HG03097 (cell line): Measurements from ENCODE around the gene YIF1A.
"Not testable (repeated sequence)": the region's sequence is repeated elsewhere in the genome, so short reads cannot be mapped to it uniquely, and the experiment has no call there.

ENCODE experiments used
- ATAC-seq: cut with Tn5 transposase; IDR thresholded peaks from one replicate; pipeline ENCODE4 v1.9.1; 2021; ENCODE audit not compliant: unreplicated experiment, low FRiP score

YIF1A gene

GRCh38 chr11:66326261-66327111 is 37.5 kb upstream of the YIF1A start:
- no peak for ATAC-seq

- no peak for ATAC-seq
These were observed 36.3 kb upstream of the YIF1A start for GRCh38 chr11:66325263-66325671.

GRCh38 chr11:66324664-66325063 is 35.7 kb upstream of the YIF1A start:
- ATAC-seq = no peak

GRCh38 chr11:66323684-66324083 is 34.7 kb upstream of the YIF1A start:
- no peak for ATAC-seq

- no peak for ATAC-seq
These were observed 33.9 kb upstream of the YIF1A start for GRCh38 chr11:66322732-66323427.

- ATAC-seq = no peak
These were observed 32.7 kb upstream of the YIF1A start for GRCh38 chr11:66321606-66322005.

- not testable (repeated sequence) for ATAC-seq
These were observed 31.8 kb upstream of the YIF1A start for GRCh38 chr11:66320748-66321147.

- not testable (repeated sequence) for ATAC-seq
These were observed 31.3 kb upstream of the YIF1A start for GRCh38 chr11:66320289-66320688.

GRCh38 chr11:66318600-66318970 is 29.6 kb upstream of the YIF1A start:
- ATAC-seq = no peak

GRCh38 chr11:66317723-66318599 is 29.0 kb upstream of the YIF1A start:
- ATAC-seq = no peak

- ATAC-seq = no peak
These were observed 28.4 kb upstream of the YIF1A start for GRCh38 chr11:66317322-66317722.

GRCh38 chr11:66316849-66317251 is 27.9 kb upstream of the YIF1A start, which contains the start of gene CD248:
Gene CD248, minus strand, starts transcription at chr11:66317044. Its CDS starts 17 bp downstream, at chr11:66317027.
- ATAC-seq = no peak

GRCh38 chr11:66315921-66316811 is 27.2 kb upstream of the YIF1A start:
- no peak for ATAC-seq

GRCh38 chr11:66315498-66315885 is 26.5 kb upstream of the YIF1A start:
- ATAC-seq = no peak

- ATAC-seq = no peak
These were observed 25.9 kb upstream of the YIF1A start for GRCh38 chr11:66314561-66315497.

- no peak for ATAC-seq
These were observed 25.2 kb upstream of the YIF1A start for GRCh38 chr11:66314186-66314501.

- ATAC-seq = no peak
These were observed 24.6 kb upstream of the YIF1A start for GRCh38 chr11:66313321-66314185.
